Activated CD4-positive, alpha-beta memory T cell treated with anti-CD3 and anti-CD28 coated beads for 36 hours (primary cell): Measurements from ENCODE around the gene ZNF581. TPM values are rescaled to one million over a fixed set of nuclear protein-coding genes. Genes with fewer than 3 reads are reported as not detected.

ENCODE experiments used
- CTCF ChIA-PET: fragments of 350-600 bp; sonication (Branson Sonifier 250); formaldehyde crosslinking; loops from one replicate; lab custom pipeline; 2021; ENCODE audit warnings: antibody characterized with exemption, inconsistent platforms; lab: Charles Lee
- POLR2A ChIA-PET: fragments of 350-600 bp; sonication (Branson Sonifier 250); formaldehyde crosslinking; loops from one replicate; lab custom pipeline; 2021; ENCODE audit warnings: antibody characterized with exemption; lab: Charles Lee
- DNase-seq: peaks from one replicate; pipeline ENCODE4 v3.0.0-alpha.2; 2020
- H3K27ac Mint-ChIP-seq: one replicate; pipeline ENCODE4 v1.8.0; 2021; ENCODE audit warnings: mixed read lengths
- H3K27me3 Mint-ChIP-seq: one replicate; pipeline ENCODE4 v1.8.0; 2021; ENCODE audit warnings: mixed read lengths
- H3K36me3 Mint-ChIP-seq: one replicate; pipeline ENCODE4 v1.8.0; 2021; ENCODE audit warnings: mixed read lengths
- H3K4me1 Mint-ChIP-seq: one replicate; pipeline ENCODE4 v1.8.0; 2021; ENCODE audit warnings: low read depth, mixed read lengths
- H3K4me3 Mint-ChIP-seq: one replicate; pipeline ENCODE4 v1.8.0; 2021; ENCODE audit warnings: mild to moderate bottlenecking, mixed read lengths
- H3K9me3 Mint-ChIP-seq: one replicate; pipeline ENCODE4 v1.8.0; 2021; ENCODE audit warnings: mixed read lengths
- intact Hi-C: fragments of 100-400 bp; cut with micrococcal nuclease; formaldehyde crosslinking; loops from one replicate; pipeline ENCODE4 v1.15.1; 2023
- total RNA-seq, 2 experiments: library from RNA; stranded (reverse); gene quantifications; one replicate each; pipeline ENCODE4 v1.2.3, GENCODE V29; 2021

The ZNF581 gene
- total RNA-seq, 2 experiments from 2014 or later: 19.2 to 20.1 TPM

- H3K36me3 Mint-ChIP-seq: peaks cover 13% of the 10 kb centered on the region
- H3K27ac Mint-ChIP-seq: peak overlapping the region; percentile 86
- CTCF ChIA-PET: no interaction called here
- POLR2A ChIA-PET: no interaction called here
- peaks cover 36% of the 10 kb centered on the region for H3K4me1 Mint-ChIP-seq
- intact Hi-C loops: no loop called here
- no peaks in the 10 kb centered on the region for H3K9me3 Mint-ChIP-seq
- H3K27me3 Mint-ChIP-seq: no peaks in the 10 kb centered on the region
- no peak overlapping the region for H3K4me3 Mint-ChIP-seq
- DNase-seq: no peak
Observed at GRCh38 chr19:55602104-55603001, 41.1 kb upstream of the ZNF581 start.

- no peak for DNase-seq
- H3K4me3 Mint-ChIP-seq: no peak overlapping the region
- peak overlapping the region; percentile 63 for H3K27ac Mint-ChIP-seq
- H3K27me3 Mint-ChIP-seq: no peaks in the 10 kb centered on the region
- intact Hi-C loops: no loop called here
- CTCF ChIA-PET: no interaction called here
- no peaks in the 10 kb centered on the region for H3K9me3 Mint-ChIP-seq
- POLR2A ChIA-PET: interaction anchor here (0.9 kb wide), 1 partner anchor 22 kb away, joined by 3 read pairs; no protein-coding TSS in a partner anchor
- peaks cover 43% of the 10 kb centered on the region for H3K4me1 Mint-ChIP-seq
- H3K36me3 Mint-ChIP-seq: peaks cover 17% of the 10 kb centered on the region
Observed at GRCh38 chr19:55603115-55603514, 40.3 kb upstream of the ZNF581 start.

- no peak overlapping the region for H3K4me3 Mint-ChIP-seq
- peaks cover 45% of the 10 kb centered on the region for H3K4me1 Mint-ChIP-seq
- peaks cover 15% of the 10 kb centered on the region for H3K36me3 Mint-ChIP-seq
- DNase-seq: no peak
- ChIA-PET CTCF (interaction anchor here (1.1 kb wide), 1 partner anchor 51 kb away, joined by 3 read pairs; no protein-coding TSS in a partner anchor), POLR2A (interaction anchor here (0.9 to 1.1 kb wide), 3 partner anchors 21 to 63 kb away, joined by 3 to 4 read pairs (median 3); partner anchors contain the start of gene ZNF784)
- H3K27me3 Mint-ChIP-seq: no peaks in the 10 kb centered on the region
- peak overlapping the region; percentile 63 for H3K27ac Mint-ChIP-seq
- no peaks in the 10 kb centered on the region for H3K9me3 Mint-ChIP-seq
- intact Hi-C loops: loop anchor here (2.0 kb wide), 1 partner anchor 39 kb away; the partner anchor contains the start of gene ZNF581
Observed at GRCh38 chr19:55603581-55604292, 39.7 kb upstream of the ZNF581 start.

DNA sequence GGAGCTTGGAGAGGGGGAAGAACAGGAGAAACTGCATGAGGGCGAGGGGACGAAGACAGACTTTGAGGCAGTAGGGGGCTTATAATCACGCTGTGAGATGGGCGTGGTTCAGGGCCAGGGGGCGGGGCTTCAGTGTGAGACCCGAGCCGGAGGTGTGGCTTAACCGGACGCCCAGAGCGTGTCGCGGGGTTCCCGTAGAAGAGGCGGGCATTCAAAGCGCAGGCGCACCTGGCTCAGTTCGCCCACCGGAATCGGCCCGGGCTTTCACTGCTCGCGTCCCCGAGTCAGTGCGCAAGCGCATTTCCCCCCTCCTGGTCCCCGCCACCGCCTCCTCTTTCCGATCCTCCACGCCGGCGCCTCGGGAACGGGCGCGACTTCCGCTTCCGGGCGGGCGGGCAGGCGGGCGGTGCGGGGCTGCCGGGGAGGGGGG is 38.2 kb upstream of the ZNF581 start:
- Mint-ChIP-seq H3K4me1 (peaks cover 49% of the 10 kb centered on the region), H3K36me3 (peaks cover 21% of the 10 kb centered on the region)

GRCh38 chr19:55605637-55606470 is 37.6 kb upstream of the ZNF581 start, which contains the start of gene ZNF865:
Gene ZNF865, plus strand, starts transcription at chr19:55605647. Its CDS starts 7,972 bp downstream, at chr19:55613619.
- POLR2A ChIA-PET: interaction anchor here (0.6 to 1.7 kb wide), 6 partner anchors 19 to 1138 kb away, joined by 3 to 11 read pairs (median 4); partner anchors contain the start of genes TMEM238 and ZNF784
- H3K9me3 Mint-ChIP-seq: no peaks in the 10 kb centered on the region
- H3K4me3 Mint-ChIP-seq: peak within 1 kb of the TSS; percentile 94
- DNase-seq: peak; percentile 87
- peak within 1 kb of the TSS; percentile 96 for H3K27ac Mint-ChIP-seq
- peaks cover 52% of the 10 kb centered on the region for H3K4me1 Mint-ChIP-seq
- H3K36me3 Mint-ChIP-seq: peaks cover 23% of the 10 kb centered on the region
- no peaks in the 10 kb centered on the region for H3K27me3 Mint-ChIP-seq
- intact Hi-C loops: loop anchor here (1.0 to 5.0 kb wide), 6 partner anchors 18 to 347 kb away; partner anchors contain the start of genes PPP6R1, ZNF581, ZNF628 and ZNF784
- CTCF ChIA-PET: interaction anchor here (0.6 to 2.4 kb wide), 25 partner anchors 9 to 445 kb away, joined by 3 to 22 read pairs (median 6); partner anchors contain the start of genes ISOC2, PPP6R1, ZNF579 and ZNF580

More for the DNA sequence above, 38.2 kb upstream of the ZNF581 start:
- DNase-seq: peak; percentile 100
- Mint-ChIP-seq H3K27ac (peak overlapping the region; percentile 96), H3K27me3 (no peaks in the 10 kb centered on the region), H3K9me3 (no peaks in the 10 kb centered on the region), H3K4me3 (peak overlapping the region; percentile 80)
- ChIA-PET POLR2A (interaction anchor here (1.1 to 1.7 kb wide), 4 partner anchors 20 to 221 kb away, joined by 3 to 11 read pairs (median 3); partner anchors contain the start of genes TMEM238 and ZNF784), CTCF (interaction anchor here (0.8 to 2.4 kb wide), 15 partner anchors 8 to 144 kb away, joined by 3 to 22 read pairs (median 10); partner anchors contain the start of genes ISOC2, ZNF579, ZNF628 and ZNF784)
- intact Hi-C loops: loop anchor here (1.0 to 5.0 kb wide), 5 partner anchors 19 to 346 kb away; partner anchors contain the start of genes PPP6R1, ZNF581, ZNF628 and ZNF784

DNA sequence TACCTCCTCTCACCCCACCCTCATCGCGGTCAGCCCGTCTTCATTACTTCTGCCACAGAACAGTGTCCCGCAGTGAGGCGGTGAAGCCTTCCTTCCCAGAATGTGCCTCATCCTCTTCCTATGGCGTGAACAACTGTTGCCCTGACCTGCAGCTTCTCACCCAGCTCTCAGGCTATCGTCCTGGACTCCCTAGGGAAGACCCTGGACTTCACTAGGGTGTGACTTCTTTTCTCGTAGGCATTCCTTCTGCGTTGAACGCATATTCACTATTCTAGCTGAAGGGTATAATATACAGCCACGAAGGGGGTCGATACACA is 37.0 kb upstream of the ZNF581 start:
- ChIA-PET POLR2A (interaction anchor here (0.9 to 1.7 kb wide), 3 partner anchors 18 to 222 kb away, joined by 3 to 11 read pairs (median 5); partner anchors contain the start of genes TMEM238 and ZNF784), CTCF (interaction anchor here (0.6 to 2.4 kb wide), 25 partner anchors 9 to 446 kb away, joined by 3 to 22 read pairs (median 6); partner anchors contain the start of genes ISOC2, PPP6R1, ZNF579 and ZNF580)
- Mint-ChIP-seq H3K9me3 (no peaks in the 10 kb centered on the region), H3K27ac (peak overlapping the region; percentile 96), H3K4me3 (peak overlapping the region; percentile 94), H3K4me1 (peaks cover 49% of the 10 kb centered on the region), H3K27me3 (no peaks in the 10 kb centered on the region), H3K36me3 (peaks cover 23% of the 10 kb centered on the region)
- DNase-seq: no peak
- intact Hi-C loops: loop anchor here (1.0 to 5.0 kb wide), 2 partner anchors 89 to 129 kb away; partner anchors contain the start of gene ZNF628

- intact Hi-C loops: loop anchor here (1.0 to 5.0 kb wide), 2 partner anchors 90 to 130 kb away; partner anchors contain the start of gene ZNF628
- Mint-ChIP-seq H3K27ac (peak overlapping the region; percentile 96), H3K36me3 (peaks cover 23% of the 10 kb centered on the region), H3K9me3 (no peaks in the 10 kb centered on the region), H3K4me1 (peaks cover 49% of the 10 kb centered on the region), H3K27me3 (no peaks in the 10 kb centered on the region), H3K4me3 (peak overlapping the region; percentile 94)
- CTCF ChIA-PET: interaction anchor here (0.6 to 2.4 kb wide), 25 partner anchors 9 to 446 kb away, joined by 3 to 22 read pairs (median 6); partner anchors contain the start of genes ISOC2, PPP6R1, ZNF579 and ZNF580
- DNase-seq: no peak
- POLR2A ChIA-PET: interaction anchor here (0.9 to 1.7 kb wide), 3 partner anchors 18 to 223 kb away, joined by 3 to 11 read pairs (median 5); partner anchors contain the start of genes TMEM238 and ZNF784
Observed at GRCh38 chr19:55606817-55607216, 36.6 kb upstream of the ZNF581 start.

DNA sequence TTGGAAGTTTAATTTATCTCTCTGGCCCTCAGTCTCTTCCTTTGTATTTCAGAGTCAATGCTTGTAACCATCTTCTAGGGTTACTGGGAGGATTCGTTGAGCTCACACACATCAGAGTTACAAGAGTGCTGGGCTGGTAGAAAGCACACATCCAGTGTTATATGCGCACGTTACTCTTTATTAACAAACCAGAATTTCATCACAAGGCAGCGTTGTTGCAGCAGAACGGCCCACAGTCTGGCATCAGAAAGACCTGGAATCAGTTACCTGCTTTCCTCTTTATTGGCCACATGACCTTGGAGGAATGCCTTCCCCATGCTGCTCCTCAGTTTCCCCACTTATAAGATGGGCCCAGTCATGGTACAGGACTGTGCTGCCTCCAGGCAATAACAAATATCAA is 34.1 kb upstream of the ZNF581 start:
- Mint-ChIP-seq H3K36me3 (peaks cover 28% of the 10 kb centered on the region), H3K4me1 (peaks cover 55% of the 10 kb centered on the region)

GRCh38 chr19:55611300-55611982 is 32.0 kb upstream of the ZNF581 start:
- Mint-ChIP-seq H3K27ac (peak overlapping the region; percentile 43), H3K36me3 (peaks cover 27% of the 10 kb centered on the region), H3K4me1 (peaks cover 45% of the 10 kb centered on the region), H3K4me3 (no peak overlapping the region), H3K27me3 (no peaks in the 10 kb centered on the region), H3K9me3 (no peaks in the 10 kb centered on the region)
- DNase-seq: no peak
- intact Hi-C loops: no loop called here
- POLR2A ChIA-PET: no interaction called here
- CTCF ChIA-PET: interaction anchor here (0.7 to 0.9 kb wide), 3 partner anchors 15 to 144 kb away, joined by 3 read pairs; no protein-coding TSS in a partner anchor

More for the DNA sequence above, 34.1 kb upstream of the ZNF581 start:
- no peaks in the 10 kb centered on the region for H3K9me3 Mint-ChIP-seq
- DNase-seq: no peak
- intact Hi-C loops: loop anchor here (5.0 kb wide), 1 partner anchor 132 kb away; the partner anchor contains the start of gene ZNF628
- ChIA-PET CTCF (interaction anchor here (1.0 kb wide), 1 partner anchor 23 kb away, joined by 3 read pairs; no protein-coding TSS in a partner anchor), POLR2A (no interaction called here)
- H3K27ac Mint-ChIP-seq: no peak overlapping the region
- H3K4me3 Mint-ChIP-seq: no peak overlapping the region
- H3K27me3 Mint-ChIP-seq: no peaks in the 10 kb centered on the region
